ENCODE measurements around the gene PPM1H. TPM values are rescaled to one million over a fixed set of nuclear protein-coding genes. Genes with fewer than 3 reads are reported as not detected.

The PPM1H gene
- polyA plus RNA-seq, 1 of the 3 experiments (the other 2 are of a cell fraction): 0.13 TPM

- Histone ChIP-seq H3K79me2 (ENCODE audit: insufficient read depth) (peaks cover 86% of the 10 kb centered on the region), H3K9me2 (no peaks in the 10 kb centered on the region), H3K4me1 (ENCODE audit: control insufficient read depth in 1 of 2, insufficient read depth in 2 of 2, low read depth in 1 of 2, low read length in 1 of 2) (no peaks in the 10 kb centered on the region; a peak in 2 of 4 replicates), H3F3A (replicated peaks; ENCODE audit: insufficient read depth) (peaks cover 10% of the 10 kb centered on the region), H4K20me1 (ENCODE audit: insufficient read depth) (peaks cover 15% of the 10 kb centered on the region), H3K36me3 (replicated peaks in 1 of 2; ENCODE audit: control insufficient read depth in 1 of 2, insufficient read depth in 2 of 2, low read length in 1 of 2) (peaks cover 4 to 25% of the 10 kb centered on the region in 2 experiments), H3K9me3 (no peaks in the 10 kb centered on the region), H3K27ac (ENCODE audit: low read depth in 2 of 2, low read length in 1 of 2) (no peak overlapping the region), H3K4me3 (ENCODE audit: low read depth in 2 of 2, low read length in 1 of 2) (no peak overlapping the region), H3K9ac (no peak overlapping the region), H3K4me2 (peak overlapping the region; percentile 80), H3K27me3 (ENCODE audit: insufficient read depth) (no peaks in the 10 kb centered on the region), H2AFZ (ENCODE audit: low read depth) (no peak overlapping the region)
- POLR2A ChIA-PET: interaction anchor here (1.0 kb wide), 1 partner anchor 140 kb away, joined by 3 read pairs; the partner anchor contains the start of gene MON2
- 86% methylated on average over 1 of the region's 1 CpG for WGBS (ENCODE audit: low lambda C conversion rate)
- no peak for TF ChIP-seq TCF12 (IDR thresholded peaks at IDR 0.05)
- TF ChIP-seq EZH2phosphoT487 (IDR thresholded peaks at IDR 0.05; ENCODE audit: borderline replicate concordance, low read depth): no peak
- TF ChIP-seq TAF1 (IDR thresholded peaks at IDR 0.05; ENCODE audit: borderline replicate concordance, low read depth, low read length): no peak
- TF ChIP-seq USF1 (IDR thresholded peaks at IDR 0.05; ENCODE audit: borderline replicate concordance, low read depth): no peak
- TF ChIP-seq SMC3 (IDR thresholded peaks at IDR 0.05; ENCODE audit: low read depth, low read length): no peak
- no peak for TF ChIP-seq POLR2AphosphoS5 (IDR thresholded peaks at IDR 0.05; ENCODE audit: low read depth, low read length)
- no peak for TF ChIP-seq RAD21 (IDR thresholded peaks at IDR 0.05; ENCODE audit: low read length)
- TF ChIP-seq GABPA (IDR thresholded peaks at IDR 0.05; ENCODE audit: low read depth): no peak
- TF ChIP-seq FOXJ3 (CRISPR knock-in tag; IDR thresholded peaks at IDR 0.05): no peak
- no peak for TF ChIP-seq RCOR1 (IDR thresholded peaks at IDR 0.05; ENCODE audit: low read length)
- TF ChIP-seq USF2 (IDR thresholded peaks at IDR 0.05; ENCODE audit: borderline replicate concordance, low read depth, low read length): no peak
- TF ChIP-seq NFIC (IDR thresholded peaks at IDR 0.05; ENCODE audit: borderline replicate concordance): no peak
- no peak for TF ChIP-seq FOXM1 (IDR thresholded peaks at IDR 0.05; ENCODE audit: low read depth)
- no peak for TF ChIP-seq MXI1 (IDR thresholded peaks at IDR 0.05; ENCODE audit: low read depth, low read length)
- CTCF ChIA-PET: interaction anchor here (1.1 to 4.3 kb wide), 11 partner anchors 8 to 188 kb away, joined by 3 to 30 read pairs (median 5); no protein-coding TSS in a partner anchor
- DNase-seq: no peak
These were observed 328.3 kb downstream of the PPM1H start for GRCh38 chr12:62606654-62607053.

GRCh38 chr12:62605981-62606380 lies 329.0 kb downstream of the PPM1H start:
- H2AFZ ChIP-seq (ENCODE audit: low read depth): no peak overlapping the region
- no peaks in the 10 kb centered on the region for H3K9me2 ChIP-seq
- peaks cover 82% of the 10 kb centered on the region for H3K79me2 ChIP-seq (ENCODE audit: insufficient read depth)
- H3K4me2 ChIP-seq: peak overlapping the region; percentile 80
- no peaks in the 10 kb centered on the region; a peak in 2 of 4 replicates for H3K4me1 ChIP-seq (ENCODE audit: control insufficient read depth in 1 of 2, insufficient read depth in 2 of 2, low read depth in 1 of 2, low read length in 1 of 2)
- H3K9me3 ChIP-seq: no peaks in the 10 kb centered on the region
- TF ChIP-seq FOSL2 (IDR thresholded peaks at IDR 0.05; ENCODE audit: borderline replicate concordance, low read depth) (no peak), PBX3 (IDR thresholded peaks at IDR 0.05) (no peak), USF2 (IDR thresholded peaks at IDR 0.05; ENCODE audit: borderline replicate concordance, low read depth, low read length) (no peak), ELF1 (IDR thresholded peaks at IDR 0.05) (no peak), GATA2 (CRISPR knock-in tag; IDR thresholded peaks at IDR 0.05) (no peak), EZH2phosphoT487 (IDR thresholded peaks at IDR 0.05; ENCODE audit: borderline replicate concordance, low read depth) (no peak), RXRA (IDR thresholded peaks at IDR 0.05; ENCODE audit: borderline replicate concordance, low read depth) (no peak), POLR2AphosphoS5 (IDR thresholded peaks at IDR 0.05; ENCODE audit: low read depth, low read length) (no peak), TEAD4 (IDR thresholded peaks at IDR 0.05; ENCODE audit: borderline replicate concordance, insufficient read depth) (no peak), TAF1 (IDR thresholded peaks at IDR 0.05; ENCODE audit: borderline replicate concordance, low read depth, low read length) (no peak), FOXM1 (IDR thresholded peaks at IDR 0.05; ENCODE audit: low read depth) (no peak), YY1 (IDR thresholded peaks at IDR 0.05; ENCODE audit: low read depth) (no peak), JUND (IDR thresholded peaks at IDR 0.05) (no peak), CHD2 (IDR thresholded peaks at IDR 0.05; ENCODE audit: low read length, partially characterized antibody) (no peak), RCOR1 (IDR thresholded peaks at IDR 0.05; ENCODE audit: low read length) (no peak), MEF2A (IDR thresholded peaks at IDR 0.05; ENCODE audit: borderline replicate concordance, low read depth) (no peak), TCF12 (IDR thresholded peaks at IDR 0.05) (no peak)
- peaks cover 15% of the 10 kb centered on the region for H4K20me1 ChIP-seq (ENCODE audit: insufficient read depth)
- H3K4me3 ChIP-seq (ENCODE audit: low read depth in 2 of 2, low read length in 1 of 2): peak overlapping the region in 1 of 2 experiments; percentile 88; a peak in 2 of 4 replicates
- peaks cover 4 to 25% of the 10 kb centered on the region in 2 experiments for H3K36me3 ChIP-seq (replicated peaks in 1 of 2; ENCODE audit: control insufficient read depth in 1 of 2, insufficient read depth in 2 of 2, low read length in 1 of 2)
- H3K27ac ChIP-seq (ENCODE audit: low read depth in 2 of 2, low read length in 1 of 2): no peak overlapping the region
- WGBS (ENCODE audit: low lambda C conversion rate): 95% methylated on average over 2 of the region's 2 CpGs
- ChIA-PET POLR2A (interaction anchor here (1.0 kb wide), 1 partner anchor 139 kb away, joined by 3 read pairs; the partner anchor contains the start of gene MON2), CTCF (interaction anchor here (1.1 to 4.3 kb wide), 10 partner anchors 9 to 188 kb away, joined by 3 to 30 read pairs (median 6); no protein-coding TSS in a partner anchor)
- no peaks in the 10 kb centered on the region for H3K27me3 ChIP-seq (ENCODE audit: insufficient read depth)
- H3K9ac ChIP-seq: 0 out of 2 replicates have a peak overlapping the region, but pooled peaks have one; percentile 99
- no peak for DNase-seq
- peaks cover 7% of the 10 kb centered on the region for H3F3A ChIP-seq (replicated peaks; ENCODE audit: insufficient read depth)
